AG04450 (cell line): ENCODE data around the gene SPAG16. TPM values are rescaled to one million over a fixed set of nuclear protein-coding genes. Genes with fewer than 3 reads are reported as not detected.

Source experiments
- CTCF ChIA-PET: fragments of 300-600, 350-600 bp; formaldehyde crosslinking; extraction: SDS; loops from one replicate; lab custom pipeline; 2022; ENCODE audit warnings: antibody characterized with exemption, inconsistent platforms; lab: Charles Lee
- POLR2A ChIA-PET: fragments of 350-600 bp; formaldehyde crosslinking; extraction: SDS; loops from one replicate; lab custom pipeline; 2021; ENCODE audit warnings: antibody characterized with exemption, inconsistent platforms; lab: Yijun Ruan, JAX
- DNase-seq: peaks from one replicate; pipeline ENCODE4 v3.0.0-alpha.2; 2011; ENCODE audit warnings: low read depth, low spot score
- H3K27ac ChIP-seq: one replicate; pipeline ENCODE4 v1.5.1; 2012; ENCODE audit warnings: low read depth, low read length, control low read depth
- H3K27me3 ChIP-seq: one replicate; pipeline ENCODE4 v1.6.0; 2012; ENCODE audit warnings: low read length; ENCODE audit not compliant: control insufficient read depth, insufficient read depth
- H3K4me3 ChIP-seq: 2 replicates; pipeline ENCODE4 v1.5.1; 2011; ENCODE audit warnings: mild to moderate bottlenecking, low read depth, low read length, control low read depth
- H3K9me3 ChIP-seq: 2 replicates; pipeline ENCODE4 v1.5.1; 2012; ENCODE audit warnings: low read length; ENCODE audit not compliant: control insufficient read depth, insufficient read depth
- polyA plus RNA-seq: library from polyadenylated mRNA; depleted of rRNA; stranded (reverse); fragments of >200 nt; gene quantifications from 2 replicates; pipeline ENCODE4 v1.2.3, GENCODE V29; 2011
- TF ChIP-seq, protein P1 (sequence below): IDR thresholded peaks from 2 replicates; pipeline ENCODE4 v1.5.1; 2011; ENCODE audit warnings: low read depth, low read length, control low read depth, inconsistent platforms

Gene SPAG16
- polyA plus RNA-seq, 1 experiment = 28.1 TPM

DNA sequence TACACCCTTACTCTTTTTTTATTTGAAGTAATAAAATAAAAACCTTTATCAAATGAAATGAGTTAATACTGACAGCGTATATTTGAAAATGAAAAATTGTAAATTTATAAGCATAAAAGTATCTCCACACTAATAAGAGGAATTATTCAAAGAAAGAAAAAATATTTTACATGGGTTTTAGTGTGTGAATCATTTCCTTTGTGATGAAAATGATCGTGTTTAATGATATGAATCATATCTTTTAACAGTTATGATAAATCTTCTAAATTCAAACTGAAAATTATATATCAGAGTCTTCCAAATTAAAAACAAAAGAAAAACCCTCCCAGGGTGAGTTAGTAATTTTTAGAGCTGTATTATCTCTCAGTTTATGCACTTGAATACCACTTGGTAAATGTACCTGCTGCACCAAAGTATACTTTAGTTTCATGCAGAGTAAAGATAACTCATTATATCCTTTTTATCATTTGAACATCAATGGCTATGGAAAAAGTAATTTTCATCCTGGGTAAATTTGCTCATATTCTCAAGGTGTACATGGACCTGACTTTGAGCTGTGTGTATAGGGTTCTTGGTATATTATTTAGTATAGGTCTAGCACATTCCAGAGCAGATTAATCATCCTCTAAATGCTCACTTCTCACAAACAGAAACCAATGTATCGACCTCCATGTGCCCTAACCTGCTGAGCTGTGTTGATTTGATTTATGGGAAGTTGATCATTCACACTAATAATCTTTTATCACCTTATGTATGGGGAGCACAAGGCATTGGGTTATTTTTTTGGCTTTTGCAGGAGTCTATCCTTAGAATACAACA is 1027.9 kb downstream of the SPAG16 start:
- Histone ChIP-seq H3K27ac (no peak overlapping the region), H3K9me3 (no peaks in the 10 kb centered on the region), H3K27me3 (no peaks in the 10 kb centered on the region), H3K4me3 (no peak overlapping the region)
- DNase-seq = no peak
- TF ChIP-seq, protein P1, sequence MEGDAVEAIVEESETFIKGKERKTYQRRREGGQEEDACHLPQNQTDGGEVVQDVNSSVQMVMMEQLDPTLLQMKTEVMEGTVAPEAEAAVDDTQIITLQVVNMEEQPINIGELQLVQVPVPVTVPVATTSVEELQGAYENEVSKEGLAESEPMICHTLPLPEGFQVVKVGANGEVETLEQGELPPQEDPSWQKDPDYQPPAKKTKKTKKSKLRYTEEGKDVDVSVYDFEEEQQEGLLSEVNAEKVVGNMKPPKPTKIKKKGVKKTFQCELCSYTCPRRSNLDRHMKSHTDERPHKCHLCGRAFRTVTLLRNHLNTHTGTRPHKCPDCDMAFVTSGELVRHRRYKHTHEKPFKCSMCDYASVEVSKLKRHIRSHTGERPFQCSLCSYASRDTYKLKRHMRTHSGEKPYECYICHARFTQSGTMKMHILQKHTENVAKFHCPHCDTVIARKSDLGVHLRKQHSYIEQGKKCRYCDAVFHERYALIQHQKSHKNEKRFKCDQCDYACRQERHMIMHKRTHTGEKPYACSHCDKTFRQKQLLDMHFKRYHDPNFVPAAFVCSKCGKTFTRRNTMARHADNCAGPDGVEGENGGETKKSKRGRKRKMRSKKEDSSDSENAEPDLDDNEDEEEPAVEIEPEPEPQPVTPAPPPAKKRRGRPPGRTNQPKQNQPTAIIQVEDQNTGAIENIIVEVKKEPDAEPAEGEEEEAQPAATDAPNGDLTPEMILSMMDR = no peak
- CTCF ChIA-PET = no interaction called here
- POLR2A ChIA-PET = no interaction called here

DNA sequence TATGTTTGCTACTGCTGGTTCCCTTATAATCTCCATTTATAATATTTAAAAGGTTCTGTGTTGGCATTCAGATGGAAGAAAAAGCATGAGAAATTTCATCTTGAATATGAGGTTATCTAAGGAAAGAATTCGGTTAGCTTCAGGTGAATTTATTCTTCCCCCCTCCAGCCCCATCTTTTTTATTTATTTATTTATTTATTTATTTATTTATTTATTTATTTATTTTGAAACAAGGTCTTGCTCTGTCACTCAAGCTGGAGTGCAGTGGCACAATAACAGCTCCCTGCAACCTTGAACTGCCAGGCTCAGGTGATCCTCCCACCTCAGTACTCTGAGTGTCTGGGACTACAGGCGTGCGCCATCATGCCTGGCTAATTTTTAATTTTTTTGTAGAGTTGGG is 1031.1 kb downstream of the SPAG16 start:
- Histone ChIP-seq H3K9me3 (no peaks in the 10 kb centered on the region), H3K27me3 (no peaks in the 10 kb centered on the region), H3K27ac (no peak overlapping the region), H3K4me3 (no peak overlapping the region)
- ChIA-PET POLR2A (no interaction called here), CTCF (no interaction called here)
- no peak for DNase-seq
- TF ChIP-seq, protein P1 = no peak

DNA sequence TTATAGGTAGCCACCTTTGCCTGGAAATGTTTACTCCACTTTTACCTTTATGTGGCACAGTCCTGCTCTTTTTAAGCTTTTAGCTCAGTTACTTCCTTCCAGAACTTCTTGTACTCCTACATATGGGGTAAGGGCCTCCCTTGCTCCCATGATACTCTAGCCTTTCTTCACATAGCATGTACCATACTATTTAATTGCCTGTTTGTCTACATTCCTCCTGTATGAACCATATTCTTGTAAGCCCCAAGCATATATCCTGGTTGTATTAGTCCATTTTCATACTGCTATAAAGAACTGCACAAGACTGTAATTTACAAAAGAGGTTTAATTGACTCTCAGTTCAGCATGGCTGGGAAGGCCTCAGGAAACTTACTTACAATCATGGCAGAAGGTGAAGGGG is 1035.9 kb downstream of the SPAG16 start:
- Histone ChIP-seq H3K9me3 (no peaks in the 10 kb centered on the region), H3K27ac (no peak overlapping the region), H3K27me3 (no peaks in the 10 kb centered on the region), H3K4me3 (no peak overlapping the region)
- TF ChIP-seq, protein P1 = no peak
- DNase-seq = no peak
- POLR2A ChIA-PET = no interaction called here
- CTCF ChIA-PET = no interaction called here

DNA sequence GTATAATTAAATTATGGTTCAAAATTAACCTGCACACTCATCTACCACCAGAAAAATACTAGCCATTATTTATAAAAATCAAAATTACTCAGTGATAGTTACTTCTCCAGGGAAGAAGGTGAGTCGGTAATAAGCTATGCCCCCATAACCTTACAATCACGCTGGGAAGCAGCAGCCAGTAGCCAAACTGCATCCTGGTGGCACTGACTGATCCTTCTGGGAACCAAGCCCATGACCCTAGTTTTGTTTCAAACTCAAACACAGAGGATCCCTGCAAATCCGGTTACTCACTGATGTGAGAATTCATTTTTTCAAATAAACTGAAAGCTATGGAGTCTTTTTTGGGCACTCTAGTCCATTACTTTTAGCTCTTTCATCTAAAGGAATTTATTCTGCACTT is 1038.4 kb downstream of the SPAG16 start:
- no peak overlapping the region for H3K27ac ChIP-seq
- ChIA-PET POLR2A (no interaction called here), CTCF (no interaction called here)
- no peaks in the 10 kb centered on the region for H3K27me3 ChIP-seq
- TF ChIP-seq, protein P1 = no peak
- H3K9me3 ChIP-seq = no peaks in the 10 kb centered on the region; the same call in 1 of the 2 replicates
- H3K4me3 ChIP-seq = no peak overlapping the region
- no peak for DNase-seq

DNA sequence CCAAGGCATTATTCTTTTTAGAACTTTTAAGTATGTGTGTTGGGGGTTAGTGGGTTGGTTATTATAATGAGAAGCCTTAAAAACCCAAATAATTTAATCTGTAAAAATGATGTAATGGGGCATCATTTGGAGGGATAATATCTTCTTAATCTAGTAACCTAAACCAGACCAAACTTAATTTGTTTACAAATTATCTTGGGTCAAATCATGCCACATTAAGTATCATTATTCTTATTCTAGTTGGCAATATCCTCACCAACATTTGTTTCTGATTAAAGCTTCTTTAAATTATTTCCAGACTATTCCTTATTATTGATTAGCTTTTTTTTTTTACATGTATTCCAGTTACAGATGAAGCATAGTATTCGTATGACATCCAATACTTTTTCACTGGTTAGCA is 1041.1 kb downstream of the SPAG16 start:
- Histone ChIP-seq H3K9me3 (no peaks in the 10 kb centered on the region; the same call in 1 of the 2 replicates), H3K4me3 (no peak overlapping the region), H3K27ac (no peak overlapping the region), H3K27me3 (no peaks in the 10 kb centered on the region)
- ChIA-PET POLR2A (no interaction called here), CTCF (no interaction called here)
- no peak for DNase-seq
- TF ChIP-seq, protein P1 = no peak
